AG04449 (cell line): ENCODE data around the gene PARP4.

Experiments
- CTCF ChIA-PET: fragments of 350-600 bp; formaldehyde crosslinking; extraction: SDS; loops from one replicate; lab custom pipeline; 2021; ENCODE audit warnings: antibody characterized with exemption; lab: Yijun Ruan, JAX
- POLR2A ChIA-PET: fragments of 400-600, 350-600 bp; formaldehyde crosslinking; extraction: SDS; loops from one replicate; lab custom pipeline; 2020; ENCODE audit warnings: antibody characterized with exemption, inconsistent platforms; lab: Yijun Ruan, JAX
- DNase-seq: peaks from one replicate; pipeline ENCODE4 v3.0.0-alpha.2; 2010; ENCODE audit warnings: low read depth, low spot score
- H3K4me3 ChIP-seq: 2 replicates; pipeline ENCODE4 v1.5.1; 2011; ENCODE audit warnings: low read depth, mild to moderate bottlenecking, control low read depth, low read length
- CTCF ChIP-seq: IDR thresholded peaks from one replicate; pipeline ENCODE4 v1.5.1; 2011; ENCODE audit warnings: mild to moderate bottlenecking, moderate library complexity, low read length, control low read depth, inconsistent platforms; ENCODE audit not compliant: insufficient read depth; ENCODE audit errors: missing control alignments

The PARP4 gene

GRCh38 chr13:24540236-24541126 lies 27.9 kb upstream of the PARP4 start:
- no peak for DNase-seq
- no peak overlapping the region for H3K4me3 ChIP-seq

GRCh38 chr13:24539500-24540165 lies 27.1 kb upstream of the PARP4 start:
- CTCF ChIA-PET, result interaction anchor here (1.6 kb wide), 1 partner anchor 17 kb away, joined by 5 read pairs; no protein-coding TSS in a partner anchor
- POLR2A ChIA-PET, result no interaction called here
- H3K4me3 ChIP-seq, result no peak overlapping the region
- no peak for TF ChIP-seq CTCF
- no peak for DNase-seq

More at GRCh38 chr13:24540236-24541126, 27.9 kb upstream of the PARP4 start:
- ChIA-PET CTCF (no interaction called here), POLR2A (no interaction called here)
- peak; percentile 33 for TF ChIP-seq CTCF

- TF ChIP-seq CTCF, result no peak
- no peak for DNase-seq
- ChIA-PET CTCF (no interaction called here), POLR2A (no interaction called here)
- no peak overlapping the region for H3K4me3 ChIP-seq
Observed at GRCh38 chr13:24529478-24529877, 16.9 kb upstream of the PARP4 start.

- POLR2A ChIA-PET, result no interaction called here
- no peak for DNase-seq
- CTCF ChIA-PET, result no interaction called here
- no peak overlapping the region for H3K4me3 ChIP-seq
- no peak for TF ChIP-seq CTCF
Observed at GRCh38 chr13:24528816-24529398, 16.3 kb upstream of the PARP4 start.

- CTCF ChIA-PET, result no interaction called here
- TF ChIP-seq CTCF, result no peak
- no peak for DNase-seq
- POLR2A ChIA-PET, result no interaction called here
- no peak overlapping the region for H3K4me3 ChIP-seq
Observed at GRCh38 chr13:24527266-24527775, 14.7 kb upstream of the PARP4 start.

GRCh38 chr13:24520733-24521132 lies 8.2 kb upstream of the PARP4 start:
- DNase-seq, result no peak
- no peak overlapping the region for H3K4me3 ChIP-seq
- no peak for TF ChIP-seq CTCF
- POLR2A ChIA-PET, result no interaction called here
- CTCF ChIA-PET, result no interaction called here
